SH-SY5Y (cell line): ENCODE measurements around the gene FLYWCH1.

ENCODE experiments used
- GATA2 ChIP-seq: IDR thresholded peaks from 2 replicates; pipeline ENCODE4 v1.6.1; 2011; ENCODE audit warnings: mild to moderate bottlenecking, low read depth, low read length
- GATA3 ChIP-seq: IDR thresholded peaks from 2 replicates; pipeline ENCODE4 v1.6.1; 2011; ENCODE audit warnings: low read depth, mild to moderate bottlenecking, low read length, moderate library complexity

DNA sequence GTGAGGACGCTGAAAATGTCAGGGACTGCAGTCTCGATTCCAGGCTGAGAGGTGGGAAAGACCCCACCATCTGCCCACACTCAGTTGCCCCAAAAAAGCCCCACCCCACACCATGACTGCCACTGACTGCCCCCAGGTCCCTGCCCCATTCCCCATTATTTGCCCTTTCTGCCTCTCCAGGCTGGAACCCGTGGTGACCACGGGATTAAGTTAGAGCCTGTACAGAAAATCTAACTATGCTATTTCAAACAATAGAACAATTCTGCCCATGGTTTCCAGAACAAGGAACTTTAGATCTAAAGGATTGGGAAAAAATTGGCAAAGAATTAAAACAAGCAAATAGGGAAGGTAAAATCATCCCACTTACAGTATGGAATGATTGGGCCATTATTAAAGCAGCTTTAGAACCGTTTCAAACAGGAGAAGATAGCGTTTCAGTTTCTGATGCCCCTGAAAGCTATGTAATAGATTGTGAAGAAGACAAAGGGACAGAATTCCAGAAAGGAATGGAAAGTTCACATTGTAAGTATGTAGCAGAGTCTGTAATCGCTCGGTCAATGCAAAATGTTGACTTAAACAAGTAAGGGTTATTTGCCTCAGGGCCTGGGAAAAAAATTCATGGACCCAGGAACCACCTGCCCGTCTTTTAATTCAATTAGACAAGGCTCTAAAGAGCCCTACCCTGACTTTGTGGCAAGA is 14.4 kb downstream of the FLYWCH1 start:
- no peak for TF ChIP-seq GATA2
- TF ChIP-seq GATA3 = no peak
